ENCODE data around the gene DENND1A. TPM values are rescaled to one million over a fixed set of nuclear protein-coding genes. Genes with fewer than 3 reads are reported as not detected.

Gene DENND1A
- total RNA-seq, 1 donor from 2014 or later: 48.1 TPM

DNA sequence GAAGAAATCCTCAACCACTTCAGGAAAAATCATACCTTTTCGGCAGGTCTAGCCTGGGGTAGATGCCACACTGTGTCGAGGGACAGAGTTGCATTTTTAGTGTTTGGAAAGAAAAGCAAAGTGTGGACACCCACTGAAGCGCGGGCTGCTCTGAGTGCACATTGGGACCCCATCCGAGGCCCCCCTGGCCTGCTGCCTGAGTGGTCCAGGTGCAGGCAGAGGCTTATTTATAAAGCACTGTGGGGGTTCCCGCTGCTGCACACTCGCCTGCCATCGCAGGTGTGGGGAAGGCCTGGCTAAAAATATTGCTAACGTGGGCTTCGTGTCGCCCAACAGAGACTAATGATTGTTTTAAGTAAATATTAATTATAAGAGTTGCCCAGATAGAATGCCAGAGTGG is 454.5 kb downstream of the DENND1A start:
- H3K27me3 ChIP-seq: no peaks in the 10 kb centered on the region
- peaks cover 11% of the 10 kb centered on the region for H4K20me1 ChIP-seq (ENCODE audit: low read depth)
- H3K36me3 Mint-ChIP-seq: no peaks in the 10 kb centered on the region
- peaks cover 3% of the 10 kb centered on the region for H3K27me3 Mint-ChIP-seq (ENCODE audit: insufficient read depth, low read depth)
- H3K79me2 ChIP-seq (ENCODE audit: low read depth): no peaks in the 10 kb centered on the region
- H3K9me3 ChIP-seq (ENCODE audit: low read depth): no peaks in the 10 kb centered on the region
- peaks cover 34% of the 10 kb centered on the region for H3K4me1 Mint-ChIP-seq
- H2AFZ ChIP-seq (replicated peaks): no peak overlapping the region
- no peaks in the 10 kb centered on the region for H3K9me3 Mint-ChIP-seq
- no peak for DNase-seq (ENCODE audit: low spot score)
- H3K36me3 ChIP-seq: no peaks in the 10 kb centered on the region
- H3K4me2 ChIP-seq: no peak overlapping the region
- no peak overlapping the region for H3K4me3 Mint-ChIP-seq
- no peak overlapping the region for H3K9ac ChIP-seq
- no peak overlapping the region for H3K4me3 ChIP-seq
- peaks cover 16% of the 10 kb centered on the region for H3K4me1 ChIP-seq
- no peak overlapping the region for H3K27ac ChIP-seq
- TF ChIP-seq EZH2phosphoT487 (IDR thresholded peaks at IDR 0.05) (no peak), EZH2 (IDR thresholded peaks at IDR 0.05) (no peak)
- TF ChIP-seq, protein P1, sequence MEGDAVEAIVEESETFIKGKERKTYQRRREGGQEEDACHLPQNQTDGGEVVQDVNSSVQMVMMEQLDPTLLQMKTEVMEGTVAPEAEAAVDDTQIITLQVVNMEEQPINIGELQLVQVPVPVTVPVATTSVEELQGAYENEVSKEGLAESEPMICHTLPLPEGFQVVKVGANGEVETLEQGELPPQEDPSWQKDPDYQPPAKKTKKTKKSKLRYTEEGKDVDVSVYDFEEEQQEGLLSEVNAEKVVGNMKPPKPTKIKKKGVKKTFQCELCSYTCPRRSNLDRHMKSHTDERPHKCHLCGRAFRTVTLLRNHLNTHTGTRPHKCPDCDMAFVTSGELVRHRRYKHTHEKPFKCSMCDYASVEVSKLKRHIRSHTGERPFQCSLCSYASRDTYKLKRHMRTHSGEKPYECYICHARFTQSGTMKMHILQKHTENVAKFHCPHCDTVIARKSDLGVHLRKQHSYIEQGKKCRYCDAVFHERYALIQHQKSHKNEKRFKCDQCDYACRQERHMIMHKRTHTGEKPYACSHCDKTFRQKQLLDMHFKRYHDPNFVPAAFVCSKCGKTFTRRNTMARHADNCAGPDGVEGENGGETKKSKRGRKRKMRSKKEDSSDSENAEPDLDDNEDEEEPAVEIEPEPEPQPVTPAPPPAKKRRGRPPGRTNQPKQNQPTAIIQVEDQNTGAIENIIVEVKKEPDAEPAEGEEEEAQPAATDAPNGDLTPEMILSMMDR (IDR thresholded peaks at IDR 0.05): no peak
- no peak overlapping the region for H3K27ac Mint-ChIP-seq
- H3F3A ChIP-seq (ENCODE audit: low read depth): peaks cover 3% of the 10 kb centered on the region

DNA sequence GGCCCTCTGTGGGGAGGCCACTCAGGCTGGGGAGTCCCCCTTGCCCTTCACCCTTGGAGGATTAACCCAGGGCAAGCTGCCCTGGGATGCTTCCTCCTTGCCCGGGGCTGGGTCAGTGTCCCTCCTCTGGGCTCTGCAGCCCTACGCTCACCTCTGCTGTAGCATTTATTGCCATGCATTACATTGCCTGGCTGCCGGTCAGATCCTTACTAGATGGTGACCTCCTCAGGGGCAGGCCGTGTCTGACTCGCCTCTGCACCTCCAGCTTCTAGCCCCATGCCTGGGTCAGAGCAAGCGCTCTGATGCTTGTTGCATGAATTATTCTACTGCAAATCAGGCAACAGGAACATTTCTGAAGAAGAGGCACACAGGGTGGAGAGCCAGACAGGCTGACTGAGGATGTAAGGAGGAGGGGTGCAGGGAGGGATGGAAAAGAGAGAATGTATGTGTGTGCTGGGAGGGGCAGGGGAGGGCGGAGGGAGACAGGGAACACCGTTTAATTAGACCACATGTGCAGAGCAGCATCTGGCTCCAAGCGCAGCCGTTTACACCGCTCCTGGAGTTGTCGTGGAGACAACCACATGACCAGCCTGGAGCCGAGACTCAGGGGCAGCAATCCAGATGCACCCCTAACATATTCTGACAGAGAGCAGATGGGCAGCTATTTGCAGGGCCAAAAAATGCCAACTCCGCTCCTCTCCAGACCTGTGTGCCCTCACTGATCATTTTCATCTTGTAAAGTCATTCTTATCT is 456.9 kb downstream of the DENND1A start:
- no peak for TF ChIP-seq EZH2phosphoT487 (IDR thresholded peaks at IDR 0.05)
- TF ChIP-seq, protein P1 (IDR thresholded peaks at IDR 0.05): no peak
- no peak for TF ChIP-seq EZH2 (IDR thresholded peaks at IDR 0.05)
- Histone ChIP-seq H3K9me3 (ENCODE audit: low read depth) (no peaks in the 10 kb centered on the region), H3K4me2 (no peak overlapping the region), H3K27ac (no peak overlapping the region), H3K27me3 (no peaks in the 10 kb centered on the region), H3K36me3 (no peaks in the 10 kb centered on the region), H3K79me2 (ENCODE audit: low read depth) (no peaks in the 10 kb centered on the region), H3F3A (ENCODE audit: low read depth) (peaks cover 3% of the 10 kb centered on the region), H3K9ac (no peak overlapping the region), H4K20me1 (ENCODE audit: low read depth) (peaks cover 11% of the 10 kb centered on the region), H3K4me1 (peaks cover 12% of the 10 kb centered on the region), H3K4me3 (no peak overlapping the region), H2AFZ (replicated peaks) (no peak overlapping the region)
- Mint-ChIP-seq H3K27ac (peak overlapping the region; percentile 94), H3K4me3 (peak overlapping the region; percentile 27), H3K4me1 (peaks cover 41% of the 10 kb centered on the region), H3K27me3 (ENCODE audit: insufficient read depth, low read depth) (peaks cover 5% of the 10 kb centered on the region), H3K9me3 (no peaks in the 10 kb centered on the region), H3K36me3 (no peaks in the 10 kb centered on the region)
- peak; percentile 36 for DNase-seq (ENCODE audit: low spot score)

DNA sequence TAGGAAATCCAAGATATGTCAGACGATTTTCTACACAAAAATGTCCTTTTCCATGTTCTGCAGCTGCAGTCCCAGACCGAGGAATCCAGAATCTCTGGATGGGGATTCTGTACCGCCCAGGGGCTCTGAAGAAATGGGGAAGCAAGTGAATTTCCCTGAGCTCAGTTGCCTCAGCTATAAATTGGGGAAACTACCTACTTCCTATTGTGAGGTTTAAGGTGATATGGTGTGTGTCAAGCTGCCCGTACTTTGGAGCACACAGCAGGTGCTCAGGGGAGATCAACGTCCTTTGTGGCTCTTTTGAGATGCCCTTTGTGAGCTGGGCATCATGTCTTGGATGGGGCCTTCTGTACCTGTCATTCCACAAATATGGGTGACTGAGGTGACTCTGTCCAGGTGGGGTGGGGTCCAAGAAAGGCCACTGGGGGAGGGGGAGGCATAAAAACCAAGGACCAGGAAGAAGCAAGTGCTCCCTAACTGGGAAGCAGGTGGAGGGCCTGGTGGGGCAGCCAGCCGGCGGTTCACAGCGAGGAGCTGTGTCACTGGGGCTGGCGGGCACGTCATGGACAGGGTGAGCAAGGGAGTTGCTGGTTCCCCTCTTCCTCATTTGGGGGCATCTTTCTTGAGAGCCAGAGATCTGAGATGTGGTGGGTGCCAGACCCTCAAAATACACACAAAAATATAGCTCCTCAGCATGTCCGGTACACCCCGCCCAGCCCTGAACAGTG is 457.9 kb downstream of the DENND1A start:
- Mint-ChIP-seq H3K4me3 (no peak overlapping the region), H3K27me3 (ENCODE audit: insufficient read depth, low read depth) (peaks cover 9% of the 10 kb centered on the region)

More for the DNA sequence above, 457.9 kb downstream of the DENND1A start:
- peaks cover 3% of the 10 kb centered on the region for H3F3A ChIP-seq (ENCODE audit: low read depth)
- no peaks in the 10 kb centered on the region for H3K9me3 Mint-ChIP-seq
- no peaks in the 10 kb centered on the region for H3K36me3 ChIP-seq
- H3K4me1 ChIP-seq: peaks cover 12% of the 10 kb centered on the region
- no peak for DNase-seq (ENCODE audit: low spot score)
- TF ChIP-seq, protein P1 (IDR thresholded peaks at IDR 0.05): no peak
- TF ChIP-seq EZH2phosphoT487 (IDR thresholded peaks at IDR 0.05) (no peak), EZH2 (IDR thresholded peaks at IDR 0.05) (no peak)
- no peak overlapping the region for H3K27ac ChIP-seq
- no peak overlapping the region for H3K9ac ChIP-seq
- peaks cover 11% of the 10 kb centered on the region for H4K20me1 ChIP-seq (ENCODE audit: low read depth)
- no peaks in the 10 kb centered on the region for H3K79me2 ChIP-seq (ENCODE audit: low read depth)
- no peaks in the 10 kb centered on the region for H3K36me3 Mint-ChIP-seq
- peak overlapping the region; percentile 42 for H3K27ac Mint-ChIP-seq
- peaks cover 41% of the 10 kb centered on the region for H3K4me1 Mint-ChIP-seq
- H3K4me2 ChIP-seq: no peak overlapping the region
- H2AFZ ChIP-seq (replicated peaks): no peak overlapping the region
- H3K4me3 ChIP-seq: no peak overlapping the region
- H3K9me3 ChIP-seq (ENCODE audit: low read depth): no peaks in the 10 kb centered on the region
- no peaks in the 10 kb centered on the region for H3K27me3 ChIP-seq
